Endothelial cell of umbilical vein (primary cell): Measurements from ENCODE around the gene PARVA. TPM values are rescaled to one million over a fixed set of nuclear protein-coding genes. Genes with fewer than 3 reads are reported as not detected.

Source experiments
- BruUV-seq: library from RNA; stranded (reverse); fragments of 400-500 nt; replicated peaks from 2 replicates; lab custom pipeline; 2021; lab: Mats Ljungman, UMichigan
- CTCF ChIA-PET: fragments of 300-600, 350-600 bp; sonication (Branson Sonifier 250); formaldehyde crosslinking; loops from one replicate; lab custom pipeline; 2021; ENCODE audit warnings: antibody characterized with exemption, inconsistent platforms; lab: Charles Lee
- POLR2A ChIA-PET: fragments of 300-600, 350-600 bp; sonication (Branson Sonifier 250); formaldehyde crosslinking; loops from one replicate; lab custom pipeline; 2021; ENCODE audit warnings: antibody characterized with exemption, inconsistent platforms; lab: Charles Lee
- DNase-seq: peaks from one replicate; pipeline ENCODE4 v3.0.0-alpha.2; 2011; ENCODE audit warnings: low read depth, low spot score
- FAIRE-seq: peaks from 2 replicates; lab custom pipeline; 2011; peaks lifted over from hg19 to GRCh38; lab: Jason Lieb, UNC
- H2AFZ ChIP-seq: 2 replicates; pipeline ENCODE4 v1.6.0; 2012; ENCODE audit warnings: low read depth, low read length, control low read depth, inconsistent platforms
- H3K27ac ChIP-seq: 2 replicates; pipeline ENCODE4 v1.5.1; 2011; ENCODE audit warnings: low read depth, mild to moderate bottlenecking, control low read depth, low read length, moderate library complexity; ENCODE audit not compliant: insufficient read depth
- H3K27me3 ChIP-seq, 2 experiments: 2 replicates each; pipeline versions ENCODE4 v1.6.0 to v1.6.1; 2011; ENCODE audit warnings: low read length in 2 of 2, mixed read lengths in 1 of 2; ENCODE audit not compliant: control insufficient read depth in 2 of 2, insufficient read depth in 2 of 2
- H3K36me3 ChIP-seq, 2 experiments: 2 replicates in 1 of 2; 3 replicates in 1 of 2; pipeline ENCODE4 v1.5.1; 2011; ENCODE audit warnings: low read length in 2 of 2, mild to moderate bottlenecking in 1 of 2, moderate library complexity in 1 of 2; ENCODE audit not compliant: control insufficient read depth in 2 of 2, insufficient read depth in 2 of 2; ENCODE audit errors: extremely low read depth in 1 of 2
- H3K4me1 ChIP-seq: 3 replicates; pipeline ENCODE4 v1.5.1; 2011; ENCODE audit warnings: mild to moderate bottlenecking, low read length; ENCODE audit not compliant: control insufficient read depth, insufficient read depth; ENCODE audit errors: extremely low read depth
- H3K4me2 ChIP-seq: 2 replicates; pipeline ENCODE4 v1.6.1; 2011; ENCODE audit warnings: low read length, control low read depth, mixed read lengths; ENCODE audit not compliant: insufficient read depth
- H3K4me3 ChIP-seq, 3 experiments: fragments of 200-600 bp in 1 of 3; sonication (generic), shearing (Covaris generic) in 1 of 3; replicated peaks in 1 of 3; 2 replicates each; pipeline ENCODE4 v1.5.1; 2011 to 2016; ENCODE audit warnings: control low read depth in 3 of 3, low read length in 3 of 3, mild to moderate bottlenecking in 2 of 3, inconsistent platforms in 1 of 3, low read depth in 1 of 3, moderate library complexity in 1 of 3; ENCODE audit not compliant: insufficient read depth in 1 of 3
- H3K79me2 ChIP-seq: 2 replicates; pipeline ENCODE4 v1.6.0; 2012; ENCODE audit warnings: low read length, inconsistent platforms; ENCODE audit not compliant: control insufficient read depth, insufficient read depth
- H3K9ac ChIP-seq: replicated peaks from 2 replicates; pipeline ENCODE3; 2011; ENCODE audit warnings: low read length, control low read depth; ENCODE audit not compliant: insufficient read depth; ENCODE audit errors: extremely low read depth
- H3K9me1 ChIP-seq: replicated peaks from 3 replicates; pipeline ENCODE4 v1.6.0; 2011; ENCODE audit warnings: mild to moderate bottlenecking, low read length; ENCODE audit not compliant: control insufficient read depth, insufficient read depth; ENCODE audit errors: extremely low read depth
- H3K9me3 ChIP-seq: replicated peaks from 2 replicates; pipeline ENCODE4 v1.5.1; 2012; ENCODE audit warnings: low read length, inconsistent platforms; ENCODE audit not compliant: control insufficient read depth, insufficient read depth
- H4K20me1 ChIP-seq: replicated peaks from 2 replicates; pipeline ENCODE3; 2011; ENCODE audit warnings: mild to moderate bottlenecking, low read length; ENCODE audit not compliant: control insufficient read depth, insufficient read depth; ENCODE audit errors: extremely low read depth
- EZH2 ChIP-seq: IDR thresholded peaks from 2 replicates; pipeline ENCODE4 v1.6.1; 2012; ENCODE audit warnings: borderline replicate concordance, low read depth, mild to moderate bottlenecking, moderate library complexity, low read length, inconsistent platforms; ENCODE audit not compliant: severe bottlenecking
- FOS ChIP-seq: IDR thresholded peaks from 2 replicates; pipeline ENCODE4 v1.6.1; 2011; ENCODE audit warnings: mild to moderate bottlenecking, low read length, moderate library complexity, borderline replicate concordance; ENCODE audit not compliant: insufficient read depth
- GATA2 ChIP-seq: IDR thresholded peaks from 2 replicates; pipeline ENCODE4 v1.7.0; 2011; ENCODE audit warnings: low read depth, mild to moderate bottlenecking, moderate library complexity, mixed read lengths, low read length; ENCODE audit not compliant: insufficient read length, insufficient read depth
- JUN ChIP-seq: IDR thresholded peaks from 2 replicates; pipeline ENCODE4 v1.6.1; 2011; ENCODE audit warnings: borderline replicate concordance, low read depth; ENCODE audit not compliant: insufficient read length, insufficient read depth
- MYC ChIP-seq: IDR thresholded peaks from one replicate; pipeline ENCODE4 v1.6.1; 2011; ENCODE audit warnings: mild to moderate bottlenecking, low read depth, low read length
- POLR2A ChIP-seq: IDR thresholded peaks from 2 replicates; pipeline ENCODE4 v1.6.1; 2012; ENCODE audit warnings: low read depth, mild to moderate bottlenecking, control low read depth, low read length
- POLR2AphosphoS5 ChIP-seq: IDR thresholded peaks from 2 replicates; pipeline ENCODE4 v1.6.1; 2012; ENCODE audit warnings: low read depth, mild to moderate bottlenecking, control low read depth, low read length, moderate library complexity; ENCODE audit not compliant: insufficient read depth
- dilution Hi-C: fragments of 300-500 bp; cut with MboI; formaldehyde crosslinking; loops from one replicate; pipeline ENCODE4 v1.15.0; 2019; ENCODE audit warnings: low sequenced_read_pairs; ENCODE audit not compliant: extremely low pct_ligation_motif_present
- intact Hi-C: fragments of 100-400 bp; cut with micrococcal nuclease; formaldehyde crosslinking; loops from one replicate; pipeline ENCODE4 v1.10.0; 2022
- polyA plus RNA-seq, 4 experiments: library from polyadenylated mRNA; depleted of rRNA in 3 of 4; stranded (reverse) in 3 of 4; unstranded in 1 of 4; fragments of >200 nt; gene quantifications; 2 replicates each; pipeline versions ENCODE4 v1.2.1 to v1.2.3, GENCODE V29; 2011 to 2012; ENCODE audit warnings: missing spikeins in 1 of 4
- total RNA-seq: library from RNA; stranded (reverse); gene quantifications from 2 replicates; pipeline ENCODE4 v1.2.3, GENCODE V29; 2021
- TF ChIP-seq, protein P1 (sequence below), 2 donors: IDR thresholded peaks; 1 replicate in 1 of 2; 2 replicates in 1 of 2; pipeline ENCODE4 v1.5.1; 2011; ENCODE audit warnings: low read length in 2 of 2, mild to moderate bottlenecking in 2 of 2, moderate library complexity in 2 of 2, control low read depth in 1 of 2, inconsistent platforms in 1 of 2, low read depth in 1 of 2; ENCODE audit not compliant: insufficient read depth in 1 of 2; ENCODE audit errors: extremely low read depth in 1 of 2
- TF ChIP-seq, protein P2 (sequence below): IDR thresholded peaks from 2 replicates; pipeline ENCODE4 v1.6.1; 2011; ENCODE audit not compliant: insufficient read depth, insufficient read length

PARVA gene
- total and polyA plus RNA-seq, 2 donors (not counting 3 experiments of a cell fraction or from before 2014, with no cell fraction given) = 40.6 to 104 TPM

DNA sequence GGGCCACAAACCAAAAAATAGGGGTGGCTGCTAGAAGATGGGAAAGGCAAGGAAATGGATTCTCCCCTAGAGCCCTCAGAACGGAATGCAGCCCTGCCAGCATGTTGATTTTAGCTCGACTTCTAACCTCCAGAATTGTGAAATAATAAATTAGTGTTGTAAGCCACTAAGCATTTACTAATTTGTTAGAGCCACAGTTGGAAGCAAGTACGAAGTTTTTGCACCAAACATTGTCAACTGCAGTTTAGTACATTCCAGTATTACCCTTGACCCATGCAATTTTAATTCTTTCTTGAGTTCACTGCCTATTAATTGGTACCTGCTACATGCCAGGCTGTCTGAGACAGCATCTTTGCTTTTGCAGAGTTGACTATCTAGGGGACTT, 32.2 kb downstream of the PARVA start:
- TF ChIP-seq EZH2 (no peak), POLR2AphosphoS5 (no peak), MYC (no peak), JUN (no peak), FOS (no peak), POLR2A (no peak), GATA2 (no peak)
- TF ChIP-seq, protein P1, sequence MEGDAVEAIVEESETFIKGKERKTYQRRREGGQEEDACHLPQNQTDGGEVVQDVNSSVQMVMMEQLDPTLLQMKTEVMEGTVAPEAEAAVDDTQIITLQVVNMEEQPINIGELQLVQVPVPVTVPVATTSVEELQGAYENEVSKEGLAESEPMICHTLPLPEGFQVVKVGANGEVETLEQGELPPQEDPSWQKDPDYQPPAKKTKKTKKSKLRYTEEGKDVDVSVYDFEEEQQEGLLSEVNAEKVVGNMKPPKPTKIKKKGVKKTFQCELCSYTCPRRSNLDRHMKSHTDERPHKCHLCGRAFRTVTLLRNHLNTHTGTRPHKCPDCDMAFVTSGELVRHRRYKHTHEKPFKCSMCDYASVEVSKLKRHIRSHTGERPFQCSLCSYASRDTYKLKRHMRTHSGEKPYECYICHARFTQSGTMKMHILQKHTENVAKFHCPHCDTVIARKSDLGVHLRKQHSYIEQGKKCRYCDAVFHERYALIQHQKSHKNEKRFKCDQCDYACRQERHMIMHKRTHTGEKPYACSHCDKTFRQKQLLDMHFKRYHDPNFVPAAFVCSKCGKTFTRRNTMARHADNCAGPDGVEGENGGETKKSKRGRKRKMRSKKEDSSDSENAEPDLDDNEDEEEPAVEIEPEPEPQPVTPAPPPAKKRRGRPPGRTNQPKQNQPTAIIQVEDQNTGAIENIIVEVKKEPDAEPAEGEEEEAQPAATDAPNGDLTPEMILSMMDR (IDR thresholded peaks at IDR 0.05; ENCODE audit: extremely low read depth in 1 of 2, insufficient read depth in 1 of 2, low read depth in 1 of 2, low read length in 2 of 2) = no peak
- TF ChIP-seq, protein P2, sequence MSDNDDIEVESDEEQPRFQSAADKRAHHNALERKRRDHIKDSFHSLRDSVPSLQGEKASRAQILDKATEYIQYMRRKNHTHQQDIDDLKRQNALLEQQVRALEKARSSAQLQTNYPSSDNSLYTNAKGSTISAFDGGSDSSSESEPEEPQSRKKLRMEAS = no peak
- no peak overlapping the region for H3K27ac ChIP-seq
- H3K4me2 ChIP-seq = no peak overlapping the region
- ChIA-PET CTCF (interaction anchor here (1.0 to 4.5 kb wide), 3 partner anchors 77 to 479 kb away, joined by 3 to 41 read pairs (median 4); no protein-coding TSS in a partner anchor), POLR2A (no interaction called here)
- no peak for FAIRE-seq
- no peaks in the 10 kb centered on the region for H3K9me3 ChIP-seq
- H4K20me1 ChIP-seq = peaks cover 4% of the 10 kb centered on the region
- DNase-seq = no peak
- BruUV-seq = no TSS peak
- intact Hi-C loops (loop anchor here (5.0 kb wide), 3 partner anchors 188 to 418 kb away; partner anchors contain the start of gene TEAD1), dilution Hi-C loops (no loop called here)
- H3K9me1 ChIP-seq = no peaks in the 10 kb centered on the region
- H3K27me3 ChIP-seq = no peaks in the 10 kb centered on the region
- no peak overlapping the region for H3K9ac ChIP-seq
- no peak overlapping the region for H2AFZ ChIP-seq
- H3K4me1 ChIP-seq = peaks cover 17% of the 10 kb centered on the region
- no peaks in the 10 kb centered on the region for H3K36me3 ChIP-seq
- H3K79me2 ChIP-seq = peaks cover 40% of the 10 kb centered on the region
- no peak overlapping the region for H3K4me3 ChIP-seq
